Measurements from ENCODE around the gene LRP3. TPM values are rescaled to one million over a fixed set of nuclear protein-coding genes. Genes with fewer than 3 reads are reported as not detected.

Gene LRP3
- polyA plus RNA-seq, 3 donors, result 1.4 to 11.9 (median 4.1) TPM

DNA sequence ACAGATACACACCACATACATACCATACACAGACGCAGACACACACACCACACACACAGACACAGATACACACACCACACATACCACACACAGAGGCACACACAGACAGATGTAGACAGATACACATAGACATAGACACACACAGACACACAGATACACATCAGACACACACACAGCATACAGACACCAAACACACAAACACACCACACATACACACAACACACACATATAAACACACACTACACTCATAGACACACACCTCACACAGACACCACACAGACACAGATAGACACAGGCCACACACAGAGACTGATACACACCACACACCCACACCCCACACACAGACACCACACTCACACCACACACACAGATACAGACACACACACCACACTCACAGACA lies 56.4 kb downstream of the LRP3 start:
- no peaks in the 10 kb centered on the region for H3K27me3 Mint-ChIP-seq (ENCODE audit: low read depth in 3 of 3)
- no peaks in the 10 kb centered on the region for H3K27me3 ChIP-seq (ENCODE audit: control insufficient read depth in 2 of 2, insufficient read depth in 2 of 2, low read length in 2 of 2)
- H3K79me2 ChIP-seq (ENCODE audit: insufficient read depth, low read length), result no peaks in the 10 kb centered on the region
- H3K9me3 Mint-ChIP-seq, result peaks cover 0 to 7% (median 5%) of the 10 kb centered on the region in 7 donors
- peaks cover 41% of the 10 kb centered on the region for H3K4me1 Mint-ChIP-seq
- no peak for DNase-seq
- peaks cover 51 to 64% of the 10 kb centered on the region in 2 donors for H3K4me1 ChIP-seq (ENCODE audit: control insufficient read depth in 1 of 2, insufficient read depth in 2 of 2, low read length in 2 of 2)
- H2AFZ ChIP-seq (ENCODE audit: insufficient read depth, low read depth, low read length, poor library complexity, severe bottlenecking), result no peak overlapping the region
- no peaks in the 10 kb centered on the region for H3K36me3 ChIP-seq (replicated peaks in 1 of 2; ENCODE audit: control insufficient read depth in 1 of 2, insufficient read depth in 2 of 2, low read length in 2 of 2)
- H3K9me3 ChIP-seq (replicated peaks in 1 of 2; ENCODE audit: control insufficient read depth in 1 of 2, insufficient read depth in 1 of 2, low read length in 2 of 2), result peaks cover 5 to 8% of the 10 kb centered on the region in 2 donors
- intact Hi-C loops (cut with micrococcal nuclease), result no loop called here
- TF ChIP-seq CTCF (IDR thresholded peaks at IDR 0.05), result no peak
- H3K9ac ChIP-seq (ENCODE audit: insufficient read depth, low read length, poor library complexity, severe bottlenecking), result no peak overlapping the region
- no peak overlapping the region for H3K27ac Mint-ChIP-seq
- H3K36me3 Mint-ChIP-seq, result no peaks in the 10 kb centered on the region
- no peak overlapping the region for H3K4me3 Mint-ChIP-seq
- H3K4me3 ChIP-seq (replicated peaks in 1 of 3; ENCODE audit: low read depth in 2 of 3, low read length in 3 of 3), result no peak overlapping the region
- H3K27ac ChIP-seq (ENCODE audit: low read depth in 1 of 2, low read length in 2 of 2), result peak overlapping the region in 1 of 2 donors; percentile 83
- no peak overlapping the region for H3K4me2 ChIP-seq (replicated peaks; ENCODE audit: extremely low read depth, low read length, poor library complexity, severe bottlenecking)
- WGBS (ENCODE audit: insufficient coverage), result 92% methylated on average over 1 of the region's 1 CpG
- no peaks in the 10 kb centered on the region for H4K20me1 ChIP-seq (ENCODE audit: insufficient read depth, low read length)

- WGBS (ENCODE audit: insufficient coverage), result 64% methylated on average over 7 of the region's 12 CpGs
- H3K36me3 Mint-ChIP-seq, result no peaks in the 10 kb centered on the region
- peaks cover 0 to 2% (median 0%) of the 10 kb centered on the region in 7 donors for H3K9me3 Mint-ChIP-seq
- Histone ChIP-seq H3K4me1 (ENCODE audit: control insufficient read depth in 1 of 2, insufficient read depth in 2 of 2, low read length in 2 of 2) (peaks cover 51 to 64% of the 10 kb centered on the region in 2 donors), H3K27ac (ENCODE audit: low read depth in 1 of 2, low read length in 2 of 2) (no peak overlapping the region), H3K9ac (ENCODE audit: insufficient read depth, low read length, poor library complexity, severe bottlenecking) (no peak overlapping the region), H3K4me2 (replicated peaks; ENCODE audit: extremely low read depth, low read length, poor library complexity, severe bottlenecking) (no peak overlapping the region), H3K36me3 (replicated peaks in 1 of 2; ENCODE audit: control insufficient read depth in 1 of 2, insufficient read depth in 2 of 2, low read length in 2 of 2) (no peaks in the 10 kb centered on the region), H3K4me3 (replicated peaks in 1 of 3; ENCODE audit: low read depth in 2 of 3, low read length in 3 of 3) (no peak overlapping the region), H3K9me3 (replicated peaks in 1 of 2; ENCODE audit: control insufficient read depth in 1 of 2, insufficient read depth in 1 of 2, low read length in 2 of 2) (peaks cover 0 to 3% of the 10 kb centered on the region in 2 donors), H4K20me1 (ENCODE audit: insufficient read depth, low read length) (no peaks in the 10 kb centered on the region), H2AFZ (ENCODE audit: insufficient read depth, low read depth, low read length, poor library complexity, severe bottlenecking) (no peak overlapping the region), H3K79me2 (ENCODE audit: insufficient read depth, low read length) (no peaks in the 10 kb centered on the region), H3K27me3 (ENCODE audit: control insufficient read depth in 2 of 2, insufficient read depth in 2 of 2, low read length in 2 of 2) (no peaks in the 10 kb centered on the region)
- no peak for DNase-seq
- no peak overlapping the region for H3K4me3 Mint-ChIP-seq
- intact Hi-C loops (cut with micrococcal nuclease), result no loop called here
- TF ChIP-seq CTCF (IDR thresholded peaks at IDR 0.05), result no peak
- no peaks in the 10 kb centered on the region for H3K27me3 Mint-ChIP-seq (ENCODE audit: low read depth in 3 of 3)
- no peak overlapping the region for H3K27ac Mint-ChIP-seq
- H3K4me1 Mint-ChIP-seq, result peaks cover 41% of the 10 kb centered on the region
Measured at GRCh38 chr19:33251076-33251475, 56.9 kb downstream of the LRP3 start.

Measured in CD14-positive monocyte (primary cell).